GM23338 (cell line): ENCODE measurements around the gene C13orf46.

Source experiments
- CREB1 ChIP-seq: fragments of 250-450 bp; sonication (Bioruptor Pico); IDR thresholded peaks from 2 replicates; pipeline ENCODE4 v1.5.0; 2020; ENCODE audit warnings: low read depth, mild to moderate bottlenecking, moderate library complexity
- CTCF ChIP-seq, 2 experiments: fragments of 200-600 bp in 1 of 2; sonication (generic) in 1 of 2; conservative IDR thresholded peaks; 2 replicates each; pipeline versions ENCODE4 v1.5.1 to v1.6.1; 2016 to 2017; ENCODE audit warnings: antibody characterized with exemption in 2 of 2, low read depth in 2 of 2, mild to moderate bottlenecking in 2 of 2, moderate library complexity in 1 of 2
- EZH2 ChIP-seq: fragments of 200-600 bp; sonication (generic); IDR thresholded peaks from one replicate; pipeline ENCODE4 v1.8.0; 2017; ENCODE audit warnings: antibody characterized with exemption, mild to moderate bottlenecking, low read depth; ENCODE audit not compliant: unreplicated experiment
- EZH2phosphoT487 ChIP-seq: fragments of 200-600 bp; sonication (generic); IDR thresholded peaks from one replicate; pipeline ENCODE4 v1.8.1; 2018; ENCODE audit warnings: antibody characterized with exemption; ENCODE audit not compliant: unreplicated experiment
- JUNB ChIP-seq: IDR thresholded peaks from one replicate; pipeline ENCODE4 v1.6.1; 2016; ENCODE audit warnings: antibody characterized with exemption; ENCODE audit not compliant: unreplicated experiment
- POLR2AphosphoS5 ChIP-seq: IDR thresholded peaks from 2 replicates; pipeline ENCODE4 v1.6.1; 2016; ENCODE audit warnings: antibody characterized with exemption, low read depth
- ZNF114 ChIP-seq: fragments of 250-450 bp; sonication (Bioruptor Pico); IDR thresholded peaks from 2 replicates; pipeline ENCODE4 v1.5.0; 2020; ENCODE audit warnings: mild to moderate bottlenecking, moderate library complexity
- ZNF331 ChIP-seq: fragments of 250-450 bp; sonication (Bioruptor Pico); IDR thresholded peaks from 2 replicates; pipeline ENCODE4 v1.5.0; 2020; ENCODE audit warnings: low read depth, mild to moderate bottlenecking, moderate library complexity
- TF ChIP-seq, protein P1 (sequence below): IDR thresholded peaks from one replicate; pipeline ENCODE4 v1.6.1; 2018; ENCODE audit warnings: antibody characterized with exemption; ENCODE audit not compliant: unreplicated experiment

DNA sequence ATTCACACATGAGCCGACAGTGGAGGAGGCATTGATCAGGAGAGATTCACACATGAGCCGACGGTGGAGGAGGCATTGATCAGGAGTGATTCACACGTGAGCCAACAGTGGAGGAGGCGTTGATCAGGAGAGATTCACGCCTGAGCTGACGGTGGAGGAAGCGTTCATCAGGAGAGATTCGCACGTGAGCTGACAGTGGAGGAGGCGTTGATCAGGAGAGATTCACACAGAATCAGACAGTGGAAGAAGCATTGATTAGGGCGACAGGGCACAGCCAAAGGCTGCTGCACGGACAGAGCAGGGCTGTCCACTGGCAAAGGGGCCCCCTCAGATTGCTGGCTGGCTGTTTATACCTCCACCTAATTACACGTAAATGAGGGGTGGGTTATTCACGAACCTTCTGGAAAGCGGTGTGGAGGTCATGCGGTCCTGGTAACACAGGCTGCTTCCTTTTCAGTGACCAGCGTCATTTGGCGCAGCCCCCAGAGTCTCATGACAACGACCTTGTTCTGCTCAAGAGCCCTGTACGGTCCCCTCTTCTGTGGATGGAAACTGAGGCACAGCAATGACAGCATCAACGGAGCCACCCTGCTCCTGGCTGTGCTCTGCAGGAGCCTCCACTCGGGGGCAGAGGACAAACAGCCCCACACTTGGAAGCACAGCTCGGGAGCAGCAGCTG is 59.4 kb downstream of the C13orf46 start:
- no peak for TF ChIP-seq POLR2AphosphoS5
- no peak for TF ChIP-seq CTCF (conservative IDR thresholded peaks at IDR 0.05; ENCODE audit: low read depth in 2 of 2)
- TF ChIP-seq EZH2: no peak
- TF ChIP-seq, protein P1, sequence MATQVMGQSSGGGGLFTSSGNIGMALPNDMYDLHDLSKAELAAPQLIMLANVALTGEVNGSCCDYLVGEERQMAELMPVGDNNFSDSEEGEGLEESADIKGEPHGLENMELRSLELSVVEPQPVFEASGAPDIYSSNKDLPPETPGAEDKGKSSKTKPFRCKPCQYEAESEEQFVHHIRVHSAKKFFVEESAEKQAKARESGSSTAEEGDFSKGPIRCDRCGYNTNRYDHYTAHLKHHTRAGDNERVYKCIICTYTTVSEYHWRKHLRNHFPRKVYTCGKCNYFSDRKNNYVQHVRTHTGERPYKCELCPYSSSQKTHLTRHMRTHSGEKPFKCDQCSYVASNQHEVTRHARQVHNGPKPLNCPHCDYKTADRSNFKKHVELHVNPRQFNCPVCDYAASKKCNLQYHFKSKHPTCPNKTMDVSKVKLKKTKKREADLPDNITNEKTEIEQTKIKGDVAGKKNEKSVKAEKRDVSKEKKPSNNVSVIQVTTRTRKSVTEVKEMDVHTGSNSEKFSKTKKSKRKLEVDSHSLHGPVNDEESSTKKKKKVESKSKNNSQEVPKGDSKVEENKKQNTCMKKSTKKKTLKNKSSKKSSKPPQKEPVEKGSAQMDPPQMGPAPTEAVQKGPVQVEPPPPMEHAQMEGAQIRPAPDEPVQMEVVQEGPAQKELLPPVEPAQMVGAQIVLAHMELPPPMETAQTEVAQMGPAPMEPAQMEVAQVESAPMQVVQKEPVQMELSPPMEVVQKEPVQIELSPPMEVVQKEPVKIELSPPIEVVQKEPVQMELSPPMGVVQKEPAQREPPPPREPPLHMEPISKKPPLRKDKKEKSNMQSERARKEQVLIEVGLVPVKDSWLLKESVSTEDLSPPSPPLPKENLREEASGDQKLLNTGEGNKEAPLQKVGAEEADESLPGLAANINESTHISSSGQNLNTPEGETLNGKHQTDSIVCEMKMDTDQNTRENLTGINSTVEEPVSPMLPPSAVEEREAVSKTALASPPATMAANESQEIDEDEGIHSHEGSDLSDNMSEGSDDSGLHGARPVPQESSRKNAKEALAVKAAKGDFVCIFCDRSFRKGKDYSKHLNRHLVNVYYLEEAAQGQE: no peak
- TF ChIP-seq CREB1: no peak
- no peak for TF ChIP-seq EZH2phosphoT487
- no peak for TF ChIP-seq ZNF114 (CRISPR knock-in tag)
- 0 out of 2 replicates have a peak, but pooled peaks have one; percentile 2 for TF ChIP-seq ZNF331
- TF ChIP-seq JUNB: no peak
